KOPT-K1 (cell line): ENCODE results near the gene FBXW11.
"Not testable (repeated sequence)": the region's sequence is repeated elsewhere in the genome, so short reads cannot be mapped to it uniquely, and the experiment has no call there.

Experiments
- H3K27ac ChIP-seq: fragments of 200-600 bp; sonication (generic); 2 replicates; pipeline ENCODE4 v1.5.1; 2016; ENCODE audit warnings: antibody characterized with exemption, mild to moderate bottlenecking, low read depth, low read length; ENCODE audit not compliant: poor library complexity, severe bottlenecking
- H3K36me3 ChIP-seq: fragments of 200-600 bp; sonication (generic); 2 replicates; pipeline ENCODE4 v1.5.1; 2017; ENCODE audit warnings: antibody characterized with exemption, mild to moderate bottlenecking, low read length, moderate library complexity; ENCODE audit not compliant: insufficient read depth
- H3K9me3 ChIP-seq: fragments of 200-600 bp; sonication (generic); 2 replicates; pipeline ENCODE4 v1.5.1; 2017; ENCODE audit warnings: antibody characterized with exemption, low read length, mild to moderate bottlenecking; ENCODE audit not compliant: insufficient read depth, poor library complexity, severe bottlenecking

The FBXW11 gene

GRCh38 chr5:171906703-171907590, 99.5 kb downstream of the FBXW11 start:
- Histone ChIP-seq H3K36me3 (peaks cover 4% of the 10 kb centered on the region; the same call in 1 of the 2 replicates), H3K27ac (no peak overlapping the region), H3K9me3 (no peaks in the 10 kb centered on the region)

DNA sequence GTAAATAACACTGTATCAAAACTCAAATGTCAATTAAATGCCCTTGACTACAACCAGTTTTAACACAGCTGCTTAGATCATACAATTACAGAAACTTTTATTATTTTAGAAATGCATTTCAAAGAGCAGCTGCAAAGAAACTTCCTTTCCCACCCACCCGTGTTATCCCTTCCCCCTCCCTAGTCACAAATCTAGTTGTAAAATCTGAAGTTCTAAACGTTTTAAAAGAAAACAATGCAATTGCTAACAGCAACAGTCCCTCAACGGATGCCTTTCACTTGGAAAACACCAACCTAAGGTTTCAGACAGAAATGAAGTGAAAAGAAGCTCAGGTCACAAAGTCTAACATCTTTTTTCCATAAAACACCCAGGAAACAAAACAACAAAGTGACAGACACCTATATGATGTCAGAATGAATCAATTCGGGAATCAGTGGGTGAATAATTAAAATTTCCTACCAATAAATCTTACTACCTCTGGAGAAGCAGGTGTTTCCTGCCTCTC, 100.3 kb downstream of the FBXW11 start:
- H3K27ac ChIP-seq: no peak overlapping the region
- no peaks in the 10 kb centered on the region for H3K9me3 ChIP-seq
- H3K36me3 ChIP-seq: peaks cover 4% of the 10 kb centered on the region; the same call in 1 of the 2 replicates

- no peak overlapping the region for H3K27ac ChIP-seq
- H3K9me3 ChIP-seq: no peaks in the 10 kb centered on the region
- H3K36me3 ChIP-seq: no peaks in the 10 kb centered on the region; the same call in 1 of the 2 replicates
Observed at GRCh38 chr5:171904886-171905285, 101.6 kb downstream of the FBXW11 start.

DNA sequence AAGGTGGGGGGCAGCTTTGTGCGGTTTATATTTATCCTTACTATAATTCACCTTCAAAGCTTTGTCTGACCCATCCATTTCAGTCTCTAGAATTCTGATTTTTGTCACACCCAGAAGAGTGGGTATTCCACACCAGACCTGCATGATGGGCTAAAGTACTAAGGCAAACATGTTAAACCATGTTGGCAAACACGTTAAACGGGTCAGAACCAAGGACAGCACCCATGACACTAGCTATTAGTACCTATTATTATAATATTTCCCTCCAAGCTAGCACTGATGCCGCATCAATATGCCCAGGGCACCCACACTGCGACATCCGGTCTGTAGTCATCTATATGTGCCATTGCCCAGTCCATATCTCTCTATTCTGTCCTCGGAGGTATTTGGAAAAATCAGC, 104.7 kb downstream of the FBXW11 start:
- Histone ChIP-seq H3K27ac (no peak overlapping the region), H3K9me3 (no peaks in the 10 kb centered on the region), H3K36me3 (peaks cover 12% of the 10 kb centered on the region)

DNA sequence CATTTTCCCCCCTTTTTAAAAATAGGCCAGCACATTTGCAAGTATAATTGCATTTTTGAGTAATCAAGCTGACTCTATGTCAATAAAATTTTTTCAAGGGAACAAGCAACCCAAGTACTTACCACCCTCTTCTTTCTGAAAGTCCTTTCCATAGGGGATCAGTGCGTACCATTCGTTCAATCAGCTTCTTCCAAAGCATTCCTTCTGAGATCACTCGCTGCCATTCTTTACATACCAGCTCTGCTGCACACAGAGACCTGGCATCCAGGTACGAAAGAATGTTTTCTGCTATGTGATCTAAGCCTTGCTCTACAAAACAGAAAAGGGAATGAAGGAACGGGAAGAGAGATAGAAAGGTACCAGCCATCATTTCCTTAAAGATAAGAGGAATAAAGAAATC, 106.6 kb downstream of the FBXW11 start:
- no peaks in the 10 kb centered on the region for H3K9me3 ChIP-seq
- peaks cover 26% of the 10 kb centered on the region for H3K36me3 ChIP-seq
- no peak overlapping the region for H3K27ac ChIP-seq

- peaks cover 26% of the 10 kb centered on the region for H3K36me3 ChIP-seq
- H3K27ac ChIP-seq: no peak overlapping the region
- no peaks in the 10 kb centered on the region for H3K9me3 ChIP-seq
Observed at GRCh38 chr5:171898879-171899278, 107.6 kb downstream of the FBXW11 start.

DNA sequence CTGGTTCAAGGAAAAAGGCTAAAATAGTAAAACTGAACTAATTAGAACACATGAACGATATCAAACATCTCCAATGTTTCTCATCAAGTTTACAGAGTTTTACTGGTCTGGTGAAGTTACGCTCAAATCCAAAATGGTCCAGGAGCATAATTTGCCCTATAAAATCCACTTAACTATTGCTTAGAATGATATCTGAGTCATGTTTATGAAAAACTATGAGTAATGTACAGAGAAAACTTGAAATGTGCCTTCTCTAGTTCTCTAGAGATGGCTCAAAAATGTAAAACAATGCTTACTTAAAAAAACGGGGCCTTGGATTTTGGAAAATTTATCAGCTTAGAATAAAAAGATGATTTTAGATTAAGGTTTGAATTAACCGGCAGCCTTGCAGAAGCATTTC, 108.1 kb downstream of the FBXW11 start:
- H3K27ac ChIP-seq: no peak overlapping the region
- H3K36me3 ChIP-seq: peaks cover 26% of the 10 kb centered on the region
- no peaks in the 10 kb centered on the region for H3K9me3 ChIP-seq

DNA sequence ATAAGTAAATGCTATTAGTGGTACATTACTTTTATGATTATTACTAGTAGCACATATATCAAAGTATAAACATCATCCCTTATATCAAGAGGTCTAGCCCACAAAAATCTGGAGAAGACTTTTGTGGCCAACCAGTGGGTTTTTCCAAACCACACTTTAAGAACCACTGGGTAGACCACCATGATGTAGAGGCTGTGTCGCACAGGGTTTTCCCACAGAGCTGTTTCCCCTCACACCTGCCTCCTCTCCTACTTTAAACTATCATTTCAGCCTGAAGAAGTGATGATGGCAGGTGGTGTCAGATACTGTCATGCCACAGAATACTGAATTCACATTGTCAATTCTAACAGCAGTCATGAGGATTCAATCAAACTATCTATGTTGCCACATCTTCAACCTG, 109.2 kb downstream of the FBXW11 start:
- Histone ChIP-seq H3K27ac (no peak overlapping the region), H3K36me3 (peaks cover 26% of the 10 kb centered on the region), H3K9me3 (no peaks in the 10 kb centered on the region)

- no peaks in the 10 kb centered on the region for H3K9me3 ChIP-seq
- peaks cover 43% of the 10 kb centered on the region for H3K36me3 ChIP-seq
- H3K27ac ChIP-seq: no peak overlapping the region
Observed at GRCh38 chr5:171895081-171895480, 111.4 kb downstream of the FBXW11 start.

- Histone ChIP-seq H3K9me3 (no peaks in the 10 kb centered on the region), H3K36me3 (peaks cover 45% of the 10 kb centered on the region), H3K27ac (no peak overlapping the region)
Observed at GRCh38 chr5:171893290-171893886, 113.0 kb downstream of the FBXW11 start.

GRCh38 chr5:171891595-171891994, 114.8 kb downstream of the FBXW11 start:
- no peaks in the 10 kb centered on the region for H3K9me3 ChIP-seq

GRCh38 chr5:171891150-171891549, 115.3 kb downstream of the FBXW11 start:
- H3K27ac ChIP-seq: no peak overlapping the region
- H3K9me3 ChIP-seq: no peaks in the 10 kb centered on the region
- H3K36me3 ChIP-seq: peaks cover 41% of the 10 kb centered on the region

More at GRCh38 chr5:171891595-171891994, 114.8 kb downstream of the FBXW11 start:
- H3K27ac ChIP-seq: no peak overlapping the region
- H3K36me3 ChIP-seq: peaks cover 45% of the 10 kb centered on the region

DNA sequence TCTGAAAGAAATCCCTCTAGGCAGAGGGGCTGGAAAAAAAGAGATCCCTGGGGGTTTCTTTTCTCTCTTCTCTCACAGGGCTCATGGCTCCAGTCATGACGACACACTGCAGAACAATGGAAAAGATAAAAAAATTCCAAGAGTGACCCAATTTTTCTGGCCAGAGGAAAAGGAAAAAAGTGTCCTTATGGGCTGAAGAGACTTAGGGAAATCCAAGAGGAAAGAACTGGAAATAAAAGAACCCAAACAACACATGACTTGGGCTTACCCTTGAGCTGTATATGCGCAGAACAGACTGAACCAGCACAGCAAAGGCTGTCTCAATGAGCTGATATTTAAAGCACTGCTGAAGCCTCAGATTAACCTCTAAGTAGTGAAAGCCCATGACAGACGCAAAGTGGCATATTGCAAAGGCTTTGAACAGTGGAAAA, 118.4 kb downstream of the FBXW11 start:
- no peaks in the 10 kb centered on the region for H3K9me3 ChIP-seq
- H3K27ac ChIP-seq: no peak overlapping the region
- peaks cover 41% of the 10 kb centered on the region for H3K36me3 ChIP-seq

- not testable (repeated sequence) for H3K9me3 ChIP-seq, H3K27ac ChIP-seq
- H3K36me3 ChIP-seq: peaks cover 34% of the 10 kb centered on the region
Observed at GRCh38 chr5:171886037-171886436, 120.4 kb downstream of the FBXW11 start.

- Histone ChIP-seq H3K9me3 (no peaks in the 10 kb centered on the region), H3K36me3 (peaks cover 34% of the 10 kb centered on the region), H3K27ac (no peak overlapping the region)
Observed at GRCh38 chr5:171882118-171882517, 124.3 kb downstream of the FBXW11 start.
